Fibroblast of lung (primary cell): ENCODE data around the gene TUBGCP3.

Experiments
- CTCF ChIP-seq, 2 donors: IDR thresholded peaks in 1 of 2; conservative IDR thresholded peaks in 1 of 2; 1 replicate in 1 of 2; 2 replicates in 1 of 2; pipeline ENCODE4 v1.5.1; 2011 to 2012; ENCODE audit warnings: low read length in 2 of 2, control low read depth in 1 of 2, inconsistent platforms in 1 of 2, low read depth in 1 of 2, mild to moderate bottlenecking in 1 of 2
- EZH2 ChIP-seq: IDR thresholded peaks from 2 replicates; pipeline ENCODE4 v1.5.1; 2012; ENCODE audit warnings: low read length, control low read depth, mild to moderate bottlenecking; ENCODE audit errors: missing control alignments

- TF ChIP-seq EZH2 (no peak), CTCF (conservative IDR thresholded peaks at IDR 0.05 in 1 of 2, IDR thresholded peaks at IDR 0.05 in 1 of 2; ENCODE audit: low read depth in 1 of 2, low read length in 2 of 2) (no peak)
These were observed 146.1 kb downstream of the TUBGCP3 start for GRCh38 chr13:112441779-112442310.
